Liver (tissue), 3 donors: Measurements from ENCODE around the gene SLC30A10.

ENCODE experiments used
- FOXA2 ChIP-seq: IDR thresholded peaks from 2 replicates; pipeline ENCODE4 v1.6.1; 2016; ENCODE audit warnings: antibody characterized with exemption
- GABPA ChIP-seq, 2 donors: IDR thresholded peaks in 1 of 2; conservative IDR thresholded peaks in 1 of 2; 2 replicates each; pipeline ENCODE4 v1.6.1; 2016; ENCODE audit warnings: antibody characterized with exemption in 2 of 2, mild to moderate bottlenecking in 1 of 2, moderate library complexity in 1 of 2
- RAD21 ChIP-seq, 2 donors: IDR thresholded peaks; 2 replicates each; pipeline ENCODE4 v1.6.1; 2016; ENCODE audit warnings: antibody characterized with exemption in 2 of 2, mild to moderate bottlenecking in 2 of 2
- REST ChIP-seq: IDR thresholded peaks from 2 replicates; pipeline ENCODE4 v1.6.1; 2016; ENCODE audit warnings: antibody characterized with exemption, mild to moderate bottlenecking
- SP1 ChIP-seq: IDR thresholded peaks from 2 replicates; pipeline ENCODE4 v1.6.1; 2018; ENCODE audit warnings: antibody characterized with exemption, mild to moderate bottlenecking
- TF ChIP-seq, protein P1 (sequence below): fragments of 150-350 bp; IDR thresholded peaks from 2 replicates; pipeline ENCODE4 v1.5.1; 2017; ENCODE audit warnings: improper control_type of control experiment, low read depth, low read length; ENCODE audit not compliant: missing input control
- donor health status: healthy.
- donor health status: healthy.

DNA sequence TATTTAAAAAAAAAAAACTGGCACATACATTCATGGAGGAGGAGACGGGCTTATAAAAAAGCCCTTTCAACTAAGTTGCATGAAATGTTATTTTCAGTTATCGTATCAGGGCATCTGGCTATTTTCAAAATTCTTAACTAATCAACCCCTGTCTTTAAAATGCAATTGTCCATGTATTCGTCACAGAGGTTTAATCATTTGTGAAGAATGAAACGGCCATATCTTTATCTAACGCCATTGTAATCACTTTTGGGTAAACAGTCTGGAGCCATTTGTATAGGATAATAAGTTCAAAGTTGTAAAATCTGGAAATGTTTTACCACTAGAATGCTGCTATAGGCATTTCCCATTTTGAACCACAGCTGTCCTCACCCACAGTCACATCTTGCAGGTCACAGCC lies 30.4 kb downstream of the SLC30A10 start:
- no peak for TF ChIP-seq REST
- TF ChIP-seq RAD21 (IDR thresholded peaks at IDR 0.05) = no peak
- no peak for TF ChIP-seq GABPA (IDR thresholded peaks at IDR 0.05 in 1 of 2, conservative IDR thresholded peaks at IDR 0.05 in 1 of 2)
- TF ChIP-seq, protein P1, sequence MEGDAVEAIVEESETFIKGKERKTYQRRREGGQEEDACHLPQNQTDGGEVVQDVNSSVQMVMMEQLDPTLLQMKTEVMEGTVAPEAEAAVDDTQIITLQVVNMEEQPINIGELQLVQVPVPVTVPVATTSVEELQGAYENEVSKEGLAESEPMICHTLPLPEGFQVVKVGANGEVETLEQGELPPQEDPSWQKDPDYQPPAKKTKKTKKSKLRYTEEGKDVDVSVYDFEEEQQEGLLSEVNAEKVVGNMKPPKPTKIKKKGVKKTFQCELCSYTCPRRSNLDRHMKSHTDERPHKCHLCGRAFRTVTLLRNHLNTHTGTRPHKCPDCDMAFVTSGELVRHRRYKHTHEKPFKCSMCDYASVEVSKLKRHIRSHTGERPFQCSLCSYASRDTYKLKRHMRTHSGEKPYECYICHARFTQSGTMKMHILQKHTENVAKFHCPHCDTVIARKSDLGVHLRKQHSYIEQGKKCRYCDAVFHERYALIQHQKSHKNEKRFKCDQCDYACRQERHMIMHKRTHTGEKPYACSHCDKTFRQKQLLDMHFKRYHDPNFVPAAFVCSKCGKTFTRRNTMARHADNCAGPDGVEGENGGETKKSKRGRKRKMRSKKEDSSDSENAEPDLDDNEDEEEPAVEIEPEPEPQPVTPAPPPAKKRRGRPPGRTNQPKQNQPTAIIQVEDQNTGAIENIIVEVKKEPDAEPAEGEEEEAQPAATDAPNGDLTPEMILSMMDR = no peak
- TF ChIP-seq SP1 = no peak
- TF ChIP-seq FOXA2 = no peak
